HG02884 (cell line): ENCODE results near the gene SSTR5.
"Not testable (repeated sequence)": the region's sequence is repeated elsewhere in the genome, so short reads cannot be mapped to it uniquely, and the experiment has no call there.

ENCODE experiments used
- ATAC-seq: cut with Tn5 transposase; IDR thresholded peaks from one replicate; pipeline ENCODE4 v1.9.1; 2021; ENCODE audit warnings: mild to moderate bottlenecking, moderate library complexity; ENCODE audit not compliant: unreplicated experiment

The SSTR5 gene

GRCh38 chr16:1071561-1072225 lies 854 bp upstream of the SSTR5 start:
- ATAC-seq = no peak

DNA sequence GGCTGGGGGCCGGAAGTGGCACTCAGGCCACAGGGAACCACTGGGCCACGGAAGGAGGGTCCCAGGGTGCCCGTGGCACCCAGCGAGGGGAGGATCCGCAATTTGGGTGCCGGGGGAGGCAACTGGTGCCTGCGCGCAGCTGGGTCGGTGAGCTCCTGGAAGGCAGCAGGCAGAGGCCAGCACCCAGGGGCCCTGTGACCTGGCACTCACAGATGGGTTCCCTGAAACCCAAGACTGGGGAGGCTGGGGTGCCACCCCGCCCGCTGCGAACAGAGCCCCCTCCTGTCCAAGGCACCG lies 663 bp downstream of the SSTR5 start:
- no peak for ATAC-seq

DNA sequence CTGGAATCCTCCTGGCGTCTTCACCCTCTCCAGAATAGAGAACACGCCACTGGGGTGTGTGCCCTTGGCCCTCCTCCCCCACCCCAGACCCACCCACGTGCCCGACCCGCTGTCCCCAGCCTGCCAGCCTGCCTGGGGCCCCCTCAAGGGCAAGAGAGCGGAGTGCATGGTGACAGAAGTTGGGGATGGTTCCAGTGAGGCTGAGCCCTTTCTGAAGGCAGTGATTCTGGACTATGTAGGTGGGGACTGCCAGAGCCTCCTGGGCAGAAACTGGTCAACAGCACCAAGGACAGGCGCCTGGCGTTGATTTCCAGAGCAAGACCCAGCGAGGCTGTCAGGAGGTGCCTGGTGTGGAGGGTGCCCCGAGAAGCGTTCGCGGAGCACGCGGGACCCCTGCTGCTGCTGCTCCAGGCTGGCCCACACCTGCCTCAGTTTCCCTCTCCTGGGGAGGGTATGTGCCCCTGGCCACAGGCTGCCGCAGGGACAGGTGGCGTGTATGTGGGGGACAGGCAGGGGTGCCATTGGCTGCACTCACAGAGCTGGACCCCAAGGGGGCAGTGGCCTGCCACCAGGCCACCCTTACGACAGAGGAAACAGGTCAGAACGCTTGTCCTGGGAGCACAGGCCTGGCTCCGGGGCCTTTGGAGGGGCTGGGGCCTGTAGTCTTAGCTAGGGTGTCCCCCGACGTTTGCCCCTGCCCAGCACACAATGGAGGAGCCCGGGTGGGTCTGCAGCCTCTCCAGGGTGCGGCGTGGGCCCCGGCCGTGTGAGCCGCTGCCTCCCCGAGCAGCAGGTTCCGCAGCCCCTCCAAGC lies 1.2 kb downstream of the SSTR5 start:
- ATAC-seq = no peak

- ATAC-seq = no peak
Measured at GRCh38 chr16:1074379-1074649, 1.8 kb downstream of the SSTR5 start.

GRCh38 chr16:1075546-1075945 lies 3.0 kb downstream of the SSTR5 start:
- ATAC-seq = no peak

- ATAC-seq = no peak
Measured at GRCh38 chr16:1076801-1077576, 4.4 kb downstream of the SSTR5 start.

DNA sequence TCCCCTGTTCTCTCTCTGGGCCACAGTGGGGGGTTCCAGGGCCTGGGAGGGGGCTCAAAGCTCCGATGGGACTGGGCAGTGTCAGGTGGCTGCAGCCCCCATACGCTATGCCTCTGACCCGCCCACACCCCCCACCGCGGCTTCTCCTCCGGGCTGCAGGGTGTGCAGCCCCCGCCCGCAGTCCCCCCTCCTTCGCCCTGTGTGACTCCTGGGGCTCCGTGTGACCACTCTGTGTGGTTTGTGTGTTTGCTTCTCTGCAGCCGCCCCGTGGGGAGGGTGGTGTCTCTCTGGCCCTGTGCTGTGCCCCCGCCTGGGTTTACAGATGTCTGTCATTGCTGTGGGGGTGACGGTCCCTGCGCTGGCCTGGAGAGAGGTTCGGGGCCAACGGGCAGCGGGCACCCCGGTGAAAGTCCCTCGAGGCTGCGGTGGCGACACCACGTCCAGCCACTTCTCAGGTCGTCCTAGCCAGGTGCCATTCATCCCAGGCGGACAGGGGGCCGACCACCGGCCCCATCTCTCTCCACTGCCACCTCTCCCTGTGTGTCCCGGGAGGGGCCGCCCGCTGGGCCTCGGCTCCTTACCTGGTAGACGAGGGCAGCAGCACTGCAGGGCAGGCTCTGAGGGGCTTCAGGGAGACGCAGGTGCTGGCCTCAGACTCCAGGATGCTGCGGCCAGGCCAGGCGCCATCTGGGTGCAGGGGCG lies 5.5 kb downstream of the SSTR5 start:
- no peak for ATAC-seq

GRCh38 chr16:1078579-1079021 lies 6.1 kb downstream of the SSTR5 start:
- no peak for ATAC-seq

DNA sequence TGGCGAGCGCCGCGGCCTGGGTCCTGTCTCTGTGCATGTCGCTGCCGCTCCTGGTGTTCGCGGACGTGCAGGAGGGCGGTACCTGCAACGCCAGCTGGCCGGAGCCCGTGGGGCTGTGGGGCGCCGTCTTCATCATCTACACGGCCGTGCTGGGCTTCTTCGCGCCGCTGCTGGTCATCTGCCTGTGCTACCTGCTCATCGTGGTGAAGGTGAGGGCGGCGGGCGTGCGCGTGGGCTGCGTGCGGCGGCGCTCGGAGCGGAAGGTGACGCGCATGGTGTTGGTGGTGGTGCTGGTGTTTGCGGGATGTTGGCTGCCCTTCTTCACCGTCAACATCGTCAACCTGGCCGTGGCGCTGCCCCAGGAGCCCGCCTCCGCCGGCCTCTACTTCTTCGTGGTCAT lies 6.8 kb downstream of the SSTR5 start:
- ATAC-seq = no peak

- no peak for ATAC-seq
Measured at GRCh38 chr16:1079786-1080525, 7.4 kb downstream of the SSTR5 start.

GRCh38 chr16:1080801-1081733 lies 8.5 kb downstream of the SSTR5 start:
- no peak for ATAC-seq

DNA sequence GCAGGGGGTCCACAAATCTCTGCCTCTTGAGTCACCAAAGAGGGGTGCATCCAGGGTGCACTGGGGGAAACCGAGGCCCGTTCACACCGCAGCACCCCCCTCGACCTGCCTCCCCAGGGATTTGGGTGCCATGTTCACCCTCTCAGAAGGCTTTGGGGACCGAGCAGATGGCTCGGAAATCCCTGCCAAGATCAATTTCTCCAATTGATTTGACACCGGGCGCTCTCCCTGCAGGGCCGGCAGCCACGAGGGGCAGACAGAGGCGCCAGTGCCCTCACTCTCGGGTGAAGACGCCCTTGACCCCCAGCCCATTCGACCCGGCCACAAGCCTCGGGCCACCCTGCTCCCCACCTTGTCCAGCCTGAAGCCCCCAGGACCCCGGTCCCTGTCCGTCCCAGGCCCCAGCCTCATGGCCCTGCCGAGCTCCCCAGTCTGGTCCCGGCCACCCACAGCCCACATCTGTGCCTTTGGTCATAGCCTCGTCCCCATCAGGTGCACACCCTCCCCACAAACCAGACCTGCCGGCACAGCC lies 9.3 kb downstream of the SSTR5 start:
- ATAC-seq = no peak

- ATAC-seq = no peak
Measured at GRCh38 chr16:1082266-1082951, 9.9 kb downstream of the SSTR5 start.

- no peak for ATAC-seq
Measured at GRCh38 chr16:1082952-1083675, 10.6 kb downstream of the SSTR5 start.

GRCh38 chr16:1084971-1085370 lies 12.4 kb downstream of the SSTR5 start:
- ATAC-seq = no peak

GRCh38 chr16:1086443-1086842 lies 13.9 kb downstream of the SSTR5 start:
- ATAC-seq = not testable (repeated sequence)

- no peak for ATAC-seq
Measured at GRCh38 chr16:1088295-1089170, 16.0 kb downstream of the SSTR5 start.
